SK-N-MC (cell line): ENCODE measurements around the gene DHDH.
"Not testable (repeated sequence)": the region's sequence is repeated elsewhere in the genome, so short reads cannot be mapped to it uniquely, and the experiment has no call there.

Experiments used
- DNase-seq: peaks from one replicate; pipeline ENCODE4 v3.0.0-alpha.2; 2011; ENCODE audit warnings: low read depth, low spot score
- H3K27ac ChIP-seq: fragments of 200-600 bp; sonication (generic); 2 replicates; pipeline ENCODE4 v1.5.1; 2016; ENCODE audit warnings: mixed run types
- H3K36me3 ChIP-seq: fragments of 200-600 bp; sonication (generic); 2 replicates; pipeline ENCODE4 v1.6.1; 2017; ENCODE audit warnings: antibody characterized with exemption, low read length, mixed read lengths; ENCODE audit not compliant: insufficient read depth
- H3K4me3 ChIP-seq: fragments of 200-600 bp; sonication (generic); 2 replicates; pipeline ENCODE4 v1.5.1; 2016
- H3K9ac ChIP-seq: fragments of 200-600 bp; sonication (generic); 2 replicates; pipeline ENCODE4 v1.8.0; 2017; ENCODE audit warnings: mixed run types, mixed read lengths; ENCODE audit not compliant: insufficient read length
- H3K9me3 ChIP-seq: fragments of 200-600 bp; sonication (generic); 2 replicates; pipeline ENCODE4 v1.6.1; 2017; ENCODE audit warnings: low read depth, mild to moderate bottlenecking, antibody characterized with exemption, low read length, moderate library complexity, mixed read lengths
- EZH2 ChIP-seq: fragments of 200-600 bp; sonication (generic); IDR thresholded peaks from one replicate; pipeline ENCODE4 v1.6.1; 2017; ENCODE audit warnings: antibody characterized with exemption
- FOXP2 ChIP-seq: optimal IDR thresholded peaks from 2 replicates; pipeline ENCODE3; 2011; ENCODE audit warnings: mild to moderate bottlenecking, moderate library complexity; ENCODE audit not compliant: insufficient read depth; ENCODE audit errors: extremely low read length, control extremely low read depth
- POLR2AphosphoS5 ChIP-seq: IDR thresholded peaks from 2 replicates; pipeline ENCODE4 v1.6.1; 2012; ENCODE audit warnings: mild to moderate bottlenecking, low read depth, low read length, borderline replicate concordance

DHDH gene

DNA sequence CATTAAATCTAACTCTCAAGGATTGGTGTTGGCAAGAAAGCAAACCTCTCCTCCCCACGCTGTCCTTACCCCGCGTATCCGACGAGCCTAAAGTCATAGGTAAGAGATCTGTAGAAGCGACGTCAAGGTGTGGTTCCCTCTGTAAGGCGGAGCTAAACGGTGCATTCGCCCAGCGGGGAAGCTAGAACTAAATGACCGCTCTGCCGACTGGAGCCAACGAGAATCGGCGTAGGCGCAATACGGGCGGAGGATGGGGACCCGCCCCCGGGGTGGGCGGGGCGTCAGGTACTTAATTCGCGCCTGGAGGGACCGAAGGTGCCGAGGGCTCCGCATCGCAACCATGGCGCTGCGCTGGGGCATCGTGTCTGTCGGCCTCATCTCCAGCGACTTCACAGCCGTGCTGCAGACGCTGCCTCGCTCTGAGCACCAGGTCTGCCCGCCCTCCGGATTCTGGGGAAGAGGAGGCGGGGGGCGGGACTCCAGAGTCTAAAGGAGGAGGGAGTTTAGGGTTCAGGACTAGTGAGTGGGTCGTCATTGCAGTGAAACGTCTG is at the start of gene DHDH:
Gene DHDH, plus strand, starts transcription at position 318 of the 551 bp plus-strand sequence. Its CDS starts 23 bp downstream, at position 341.
- Histone ChIP-seq H3K9me3 (no peaks in the 10 kb centered on the region), H3K27ac (no peak within 1 kb of the TSS), H3K4me3 (peak within 1 kb of the TSS; percentile 82), H3K9ac (no peak within 1 kb of the TSS), H3K36me3 (no peaks in the 10 kb centered on the region)
- DNase-seq, result no peak
- TF ChIP-seq POLR2AphosphoS5 (peak; percentile 13; the same call in 1 of the 2 replicates), EZH2 (no peak), FOXP2 (no peak)

DNA sequence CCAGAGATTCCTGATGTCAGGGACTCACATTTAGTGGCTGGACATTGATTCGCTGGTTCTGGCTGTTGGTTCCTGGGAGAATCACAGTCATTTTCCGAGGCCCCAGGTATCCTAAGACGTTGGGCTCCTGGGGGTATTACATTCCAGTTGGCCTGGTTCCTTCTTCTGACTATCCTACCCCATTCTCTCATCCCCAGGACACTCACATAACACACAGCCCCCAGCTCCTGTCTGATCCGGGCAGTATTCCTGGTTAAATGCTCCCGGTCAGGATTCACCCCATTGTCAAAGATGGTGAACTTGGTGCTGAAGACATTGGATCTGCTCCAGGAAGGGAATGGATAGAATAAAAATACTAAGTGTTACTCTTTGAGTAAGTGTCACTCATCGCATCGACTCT is 49.8 kb upstream of the DHDH start:
- no peak for TF ChIP-seq POLR2AphosphoS5
- TF ChIP-seq EZH2, result no peak
- no peak for TF ChIP-seq FOXP2

DNA sequence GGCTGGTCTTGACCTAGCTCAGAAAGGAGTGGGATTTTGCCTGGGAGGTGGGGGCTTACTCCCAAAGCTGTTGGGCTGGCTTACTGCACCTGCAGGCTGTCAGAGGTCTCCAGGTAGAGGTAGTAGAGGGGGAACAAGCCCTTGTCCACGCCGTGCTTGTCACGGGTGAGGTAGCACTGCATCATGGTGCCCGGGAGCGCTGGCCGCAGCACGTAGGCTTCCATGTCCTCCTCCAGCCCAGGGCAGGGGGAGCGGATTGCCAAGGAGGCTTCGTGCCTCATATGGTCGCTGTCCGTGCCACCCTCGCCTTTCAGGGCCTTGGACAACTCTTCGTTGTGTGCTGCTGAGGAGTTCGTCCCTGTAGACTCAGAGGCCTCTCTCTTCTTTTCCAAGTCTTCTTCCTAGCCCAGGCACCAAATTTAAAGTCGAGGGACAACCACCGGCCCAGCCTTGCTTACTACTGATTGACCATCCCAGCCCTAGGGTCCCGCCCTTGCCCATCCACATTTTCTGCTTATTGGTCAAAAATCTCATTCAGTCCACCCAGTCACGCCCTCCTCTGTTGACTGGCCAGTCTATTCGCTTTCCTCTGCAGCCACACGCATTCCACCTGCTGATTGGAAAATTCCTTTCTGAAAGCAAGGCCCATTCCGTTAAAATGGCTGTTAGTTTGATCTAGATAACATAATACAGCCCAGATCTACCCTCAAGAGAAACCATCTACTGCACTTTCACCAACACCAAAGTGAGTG is 45.5 kb upstream of the DHDH start:
- Histone ChIP-seq H3K27ac (no peak overlapping the region), H3K9me3 (no peaks in the 10 kb centered on the region), H3K36me3 (no peaks in the 10 kb centered on the region), H3K9ac (no peak overlapping the region), H3K4me3 (no peak overlapping the region)
- DNase-seq, result no peak
- TF ChIP-seq POLR2AphosphoS5, result no peak
- no peak for TF ChIP-seq FOXP2
- TF ChIP-seq EZH2, result no peak

More for the DNA sequence above, 49.8 kb upstream of the DHDH start:
- no peak overlapping the region for H3K4me3 ChIP-seq
- H3K9ac ChIP-seq, result no peak overlapping the region
- H3K27ac ChIP-seq, result no peak overlapping the region
- H3K9me3 ChIP-seq, result no peaks in the 10 kb centered on the region
- no peak for DNase-seq
- H3K36me3 ChIP-seq, result no peaks in the 10 kb centered on the region

DNA sequence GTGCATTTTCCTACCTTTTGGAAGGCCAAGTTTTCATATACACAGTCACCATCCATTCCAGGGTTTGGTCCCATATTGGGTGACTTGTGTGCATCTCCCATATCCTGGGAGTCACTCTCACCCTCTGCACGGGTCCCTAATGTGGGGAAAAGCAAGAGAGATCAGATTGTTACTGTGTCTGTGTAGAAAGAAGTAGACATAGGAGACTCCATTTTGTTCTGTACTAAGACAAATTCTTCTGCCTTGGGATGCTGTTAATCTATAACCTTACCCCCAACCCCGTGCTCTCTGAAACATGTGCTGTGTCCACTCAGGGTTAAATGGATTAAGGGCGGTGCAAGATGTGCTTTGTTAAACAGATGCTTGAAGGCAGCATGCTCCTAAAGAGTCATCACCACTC is 44.0 kb upstream of the DHDH start:
- H3K9me3 ChIP-seq, H3K9ac ChIP-seq, H3K36me3 ChIP-seq, H3K27ac ChIP-seq, H3K4me3 ChIP-seq, DNase-seq: not testable (repeated sequence)

DNA sequence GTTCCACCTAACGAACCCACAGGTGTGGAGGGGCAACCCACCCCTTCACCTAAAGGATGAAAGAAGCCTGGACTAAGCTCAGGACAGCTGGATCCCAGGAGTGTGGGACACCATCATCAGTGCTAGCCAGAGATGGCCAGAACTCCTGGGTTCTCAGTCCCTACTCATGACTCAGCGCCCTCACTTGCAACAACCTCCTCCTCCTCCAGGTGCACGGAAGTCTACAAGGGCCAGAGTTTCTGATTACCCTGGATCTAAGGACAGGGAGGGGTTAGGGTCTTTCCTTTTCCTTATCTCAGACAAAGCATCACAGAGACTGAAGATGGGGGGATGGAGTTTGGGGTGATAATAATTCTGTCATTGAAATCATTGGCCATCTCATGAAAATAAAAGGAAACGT is 42.9 kb upstream of the DHDH start:
- no peak overlapping the region for H3K27ac ChIP-seq
- H3K9me3 ChIP-seq, result no peaks in the 10 kb centered on the region
- no peaks in the 10 kb centered on the region for H3K36me3 ChIP-seq
- no peak overlapping the region for H3K9ac ChIP-seq
- TF ChIP-seq FOXP2, result no peak
- no peak for TF ChIP-seq POLR2AphosphoS5
- TF ChIP-seq EZH2, result no peak
- H3K4me3 ChIP-seq, result no peak overlapping the region
- no peak for DNase-seq

DNA sequence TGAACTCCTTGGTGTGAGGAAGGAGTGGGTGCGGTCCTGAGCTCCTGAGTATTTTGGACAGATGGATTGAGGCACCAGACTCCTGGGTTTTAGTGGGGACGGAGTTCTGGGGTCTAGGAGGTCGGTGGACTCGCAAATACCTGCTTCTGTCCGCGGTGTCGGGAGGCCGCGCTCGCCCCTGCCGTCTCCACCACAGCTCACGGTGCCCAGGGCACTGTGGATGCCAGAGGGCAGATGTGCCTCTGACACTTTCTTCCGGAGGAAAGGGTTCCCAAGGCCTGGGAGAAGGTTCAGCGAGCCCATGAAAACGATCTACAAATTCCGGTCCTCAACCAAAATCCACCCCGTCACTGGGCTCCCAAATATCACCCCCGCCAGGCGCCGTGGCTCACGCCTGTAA is 38.3 kb upstream of the DHDH start:
- Histone ChIP-seq H3K9me3 (no peaks in the 10 kb centered on the region), H3K4me3 (no peak overlapping the region), H3K27ac (no peak overlapping the region), H3K9ac (no peak overlapping the region), H3K36me3 (no peaks in the 10 kb centered on the region)
- DNase-seq, result no peak
- TF ChIP-seq EZH2 (no peak), POLR2AphosphoS5 (no peak), FOXP2 (no peak)

DNA sequence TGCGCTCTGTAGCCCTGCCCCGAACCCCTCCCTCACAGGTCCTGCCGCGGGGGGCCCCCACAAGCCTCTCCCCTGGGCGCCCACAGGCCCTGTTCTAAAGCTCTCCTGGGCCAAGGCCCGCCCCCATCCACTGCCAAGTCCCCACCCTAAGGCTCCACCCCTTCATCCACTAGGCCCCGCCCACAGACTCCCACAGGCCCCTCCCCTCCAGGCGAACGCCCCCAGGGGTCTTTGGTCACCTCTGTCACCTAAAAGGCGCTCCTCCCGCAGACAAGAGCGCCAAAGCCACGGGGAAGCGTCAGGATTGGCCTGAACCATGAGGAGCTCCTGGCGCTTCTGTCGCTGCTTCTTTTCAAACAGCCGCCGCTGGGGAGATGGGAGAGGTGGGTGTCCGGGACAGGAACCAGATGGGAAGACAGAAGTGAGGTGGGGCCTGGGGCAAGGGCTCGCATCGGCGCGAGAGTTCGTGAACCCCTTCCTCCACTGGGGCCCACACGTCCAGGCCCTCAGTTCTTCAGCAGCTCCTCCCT is 37.2 kb upstream of the DHDH start:
- no peak overlapping the region for H3K4me3 ChIP-seq
- no peak for DNase-seq

DNA sequence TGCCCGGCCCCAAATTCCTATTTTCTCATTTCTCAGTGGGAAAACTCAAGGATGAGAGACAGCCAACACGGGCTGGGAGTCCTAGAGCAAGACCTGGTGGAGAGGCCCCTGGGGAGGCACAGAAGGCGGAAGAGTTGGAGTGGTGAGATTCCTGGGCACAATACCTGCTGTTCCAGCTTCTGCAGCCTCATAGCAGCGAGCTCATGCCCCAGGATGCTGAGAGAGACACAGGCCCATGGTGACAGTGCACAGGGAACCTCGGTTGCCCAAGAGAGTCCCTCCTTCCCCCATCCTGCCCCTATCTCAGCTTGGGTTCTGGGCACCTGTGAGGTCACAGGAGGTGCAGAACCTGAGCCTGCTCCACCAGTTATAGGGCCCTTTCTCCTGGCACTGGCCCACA is 36.3 kb upstream of the DHDH start:
- no peak for DNase-seq
- Histone ChIP-seq H3K27ac (no peak overlapping the region), H3K9me3 (no peaks in the 10 kb centered on the region), H3K9ac (no peak overlapping the region), H3K4me3 (no peak overlapping the region), H3K36me3 (no peaks in the 10 kb centered on the region)
- TF ChIP-seq POLR2AphosphoS5, result no peak
- TF ChIP-seq FOXP2, result no peak
- no peak for TF ChIP-seq EZH2

More for the DNA sequence above, 37.2 kb upstream of the DHDH start:
- TF ChIP-seq EZH2, result no peak
- no peak for TF ChIP-seq FOXP2
- no peak for TF ChIP-seq POLR2AphosphoS5
- Histone ChIP-seq H3K9ac (no peak overlapping the region), H3K9me3 (no peaks in the 10 kb centered on the region), H3K36me3 (no peaks in the 10 kb centered on the region), H3K27ac (no peak overlapping the region; the same call in 1 of the 2 replicates)

DNA sequence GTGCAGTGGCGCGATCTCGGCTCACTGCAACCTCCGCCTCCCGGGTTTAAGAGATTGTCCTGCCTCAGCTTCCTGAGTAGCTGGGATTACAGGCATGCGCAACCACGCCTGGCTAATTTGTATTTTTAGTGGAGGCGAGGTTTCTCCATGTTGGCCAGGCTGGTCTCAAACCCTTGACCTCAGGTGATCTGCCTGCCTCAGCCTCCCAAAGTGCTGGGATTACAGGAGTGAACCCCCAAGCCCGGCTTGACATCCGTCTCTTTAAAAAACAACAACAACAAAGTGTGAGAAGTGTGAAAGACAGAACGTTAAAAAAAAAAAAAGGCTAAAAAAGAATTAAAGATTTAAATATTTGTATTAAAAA is 34.1 kb upstream of the DHDH start:
- H3K9ac ChIP-seq, result peak overlapping the region; percentile 41
- peak overlapping the region; percentile 91 for H3K27ac ChIP-seq
- H3K36me3 ChIP-seq, DNase-seq, H3K9me3 ChIP-seq: not testable (repeated sequence)
- H3K4me3 ChIP-seq, result peak overlapping the region; percentile 92
